Skeletal muscle cell (primary cell): ENCODE data around the gene SNRK.

Experiments used
- DNase-seq: peaks from one replicate; pipeline ENCODE4 v3.0.0-alpha.2; 2010; ENCODE audit warnings: low read depth
- H3K4me3 ChIP-seq: 2 replicates; pipeline ENCODE4 v1.5.1; 2011; ENCODE audit warnings: low read depth, mild to moderate bottlenecking, control low read depth, low read length, moderate library complexity

Gene SNRK, protein sequence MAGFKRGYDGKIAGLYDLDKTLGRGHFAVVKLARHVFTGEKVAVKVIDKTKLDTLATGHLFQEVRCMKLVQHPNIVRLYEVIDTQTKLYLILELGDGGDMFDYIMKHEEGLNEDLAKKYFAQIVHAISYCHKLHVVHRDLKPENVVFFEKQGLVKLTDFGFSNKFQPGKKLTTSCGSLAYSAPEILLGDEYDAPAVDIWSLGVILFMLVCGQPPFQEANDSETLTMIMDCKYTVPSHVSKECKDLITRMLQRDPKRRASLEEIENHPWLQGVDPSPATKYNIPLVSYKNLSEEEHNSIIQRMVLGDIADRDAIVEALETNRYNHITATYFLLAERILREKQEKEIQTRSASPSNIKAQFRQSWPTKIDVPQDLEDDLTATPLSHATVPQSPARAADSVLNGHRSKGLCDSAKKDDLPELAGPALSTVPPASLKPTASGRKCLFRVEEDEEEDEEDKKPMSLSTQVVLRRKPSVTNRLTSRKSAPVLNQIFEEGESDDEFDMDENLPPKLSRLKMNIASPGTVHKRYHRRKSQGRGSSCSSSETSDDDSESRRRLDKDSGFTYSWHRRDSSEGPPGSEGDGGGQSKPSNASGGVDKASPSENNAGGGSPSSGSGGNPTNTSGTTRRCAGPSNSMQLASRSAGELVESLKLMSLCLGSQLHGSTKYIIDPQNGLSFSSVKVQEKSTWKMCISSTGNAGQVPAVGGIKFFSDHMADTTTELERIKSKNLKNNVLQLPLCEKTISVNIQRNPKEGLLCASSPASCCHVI

DNA sequence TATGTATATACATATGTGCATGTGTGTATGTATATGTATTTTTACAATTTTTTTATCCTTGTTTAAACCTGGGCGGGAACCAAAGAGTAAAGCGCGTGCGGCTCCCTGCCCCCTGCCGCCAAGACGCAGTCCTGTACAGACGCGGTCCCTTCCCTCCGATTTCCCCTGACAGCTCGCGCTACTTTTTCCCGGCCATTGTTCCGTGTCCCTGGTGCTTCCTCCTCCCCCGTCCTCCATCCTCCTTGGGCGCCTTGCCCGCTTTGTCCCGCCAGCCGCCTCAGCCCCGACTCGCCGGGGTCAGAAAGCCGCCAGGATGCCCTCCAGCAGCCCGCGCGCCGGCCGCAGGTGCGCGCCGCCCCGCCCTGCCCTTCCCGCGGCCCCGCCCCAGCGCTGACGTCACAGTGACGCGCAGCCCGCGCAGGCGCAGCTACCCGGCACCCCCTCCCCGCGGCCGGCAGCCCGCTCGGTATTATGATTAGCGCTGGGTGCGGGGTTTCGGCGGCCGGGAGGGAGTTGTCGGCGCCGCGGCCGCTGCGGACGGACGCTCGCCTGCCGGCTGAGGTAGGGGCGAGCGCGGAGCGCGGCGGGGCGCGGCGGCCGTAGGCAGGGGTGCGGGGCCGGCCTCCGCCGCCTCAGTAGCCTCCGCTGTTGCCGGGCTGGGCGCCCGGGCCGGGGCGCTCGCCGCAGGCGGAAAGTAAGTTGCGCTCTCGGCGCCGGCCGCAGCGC is at the start of gene SNRK:
TSS of gene SNRK (plus strand) at position 426 of the 726 bp plus-strand sequence. CDS start 16,664 bp downstream, outside the sequence.
- no peak for DNase-seq
- H3K4me3 ChIP-seq: peak within 1 kb of the TSS; percentile 72

DNA sequence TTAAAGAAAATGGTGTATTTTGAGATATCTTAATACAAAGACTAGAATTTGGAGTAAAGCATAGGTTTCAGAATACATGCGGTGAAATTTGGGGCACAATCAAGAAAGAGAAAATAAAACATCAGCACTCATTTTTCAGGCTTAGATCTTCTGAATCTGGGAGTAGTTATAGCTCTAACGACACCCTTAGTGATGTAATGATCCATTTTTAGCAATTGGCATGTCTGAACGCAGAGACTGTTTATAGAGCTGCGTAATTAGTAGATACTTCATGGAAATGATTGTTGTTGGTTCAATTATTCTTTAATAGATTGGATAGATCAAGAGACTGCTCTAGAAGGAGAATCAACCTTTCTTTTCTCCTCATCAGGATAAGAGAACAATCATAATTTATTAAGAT is 47.5 kb upstream of the SNRK start:
- no peak for DNase-seq
- no peak overlapping the region for H3K4me3 ChIP-seq

DNA sequence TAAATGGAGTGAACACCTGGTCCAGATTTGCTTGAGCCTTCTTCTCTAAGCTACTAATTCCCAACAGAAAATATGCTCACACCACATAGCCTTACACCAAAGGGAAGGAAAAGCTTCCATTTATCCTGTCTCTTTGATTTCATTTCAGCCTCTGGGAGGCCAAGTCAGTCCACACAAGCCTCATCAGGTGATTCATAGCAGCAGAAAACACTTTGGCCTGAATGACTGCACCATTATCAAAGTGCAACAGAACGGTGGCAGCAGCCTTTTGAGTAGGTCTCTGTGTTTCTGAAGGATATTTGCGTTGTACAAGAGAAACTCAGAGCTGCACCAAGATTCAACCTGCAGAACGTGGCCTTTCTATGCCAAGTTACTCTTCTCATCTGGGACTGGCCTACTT is 46.6 kb upstream of the SNRK start:
- no peak for DNase-seq
- no peak overlapping the region for H3K4me3 ChIP-seq

DNA sequence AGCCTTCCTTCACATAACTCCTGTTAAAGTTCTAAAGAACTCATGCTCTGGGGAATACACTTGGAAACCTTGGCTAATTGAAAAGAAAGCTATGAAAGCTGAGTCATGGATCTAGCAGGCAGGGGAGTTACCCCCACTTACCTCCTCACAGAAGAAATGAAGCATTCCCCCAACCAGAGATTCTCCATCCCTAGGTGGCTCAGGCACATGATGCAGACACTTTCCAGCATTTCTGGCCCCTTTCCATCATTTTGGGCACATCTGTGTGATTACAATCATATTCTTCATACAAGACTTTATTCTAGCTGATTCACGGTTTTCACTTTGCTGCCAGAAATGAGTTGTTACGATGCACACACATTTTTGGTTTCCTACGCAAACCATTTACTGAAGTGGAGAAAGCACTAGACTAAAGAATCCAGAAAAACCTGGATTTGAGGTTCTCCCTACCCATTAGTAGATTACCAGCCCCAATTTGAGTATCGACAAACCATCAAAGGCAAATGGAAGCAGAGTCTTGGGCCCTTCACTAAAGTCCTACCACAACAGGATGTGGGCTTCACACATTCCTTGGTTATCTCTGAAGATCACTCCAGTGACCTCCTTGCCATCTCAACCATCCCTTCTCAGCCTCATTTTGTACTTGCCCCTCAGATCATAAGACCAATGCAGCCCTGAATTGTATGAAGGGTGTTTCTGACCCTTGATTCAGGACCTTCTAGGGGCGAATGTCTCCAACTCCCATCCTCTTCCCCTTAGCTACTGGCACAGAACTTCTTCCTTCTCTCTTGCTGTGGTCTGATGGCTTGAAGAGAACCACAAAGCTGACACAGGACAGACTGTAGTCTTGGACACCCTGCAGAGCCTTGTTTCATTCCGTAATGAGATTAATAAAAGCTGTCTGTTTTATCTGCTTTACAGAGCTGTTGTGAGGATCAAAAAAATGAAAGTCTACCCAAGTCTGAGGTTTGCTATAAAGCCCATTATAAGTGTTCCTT is 42.5 kb upstream of the SNRK start:
- DNase-seq: peak; percentile 33

DNA sequence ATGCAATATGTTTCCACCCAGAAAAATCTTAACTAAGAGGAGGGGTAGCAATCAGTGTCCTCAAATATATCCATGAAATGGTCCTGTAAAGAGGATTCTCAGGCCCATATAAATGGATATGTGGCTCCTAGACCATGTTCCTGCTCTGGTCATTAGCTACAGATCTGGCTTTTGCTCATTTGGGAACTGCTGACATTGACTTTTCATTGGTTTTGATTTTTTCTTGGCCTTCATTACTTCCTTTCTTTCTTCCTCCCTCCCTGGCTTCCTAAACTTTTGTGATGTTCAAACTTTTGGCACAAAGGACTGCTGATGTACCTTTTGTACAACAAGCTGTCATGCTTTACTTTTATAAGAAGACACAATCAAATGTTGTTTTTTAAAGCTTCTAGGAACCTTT is 41.6 kb upstream of the SNRK start:
- no peak overlapping the region for H3K4me3 ChIP-seq

More for the DNA sequence above, 42.5 kb upstream of the SNRK start:
- H3K4me3 ChIP-seq: no peak overlapping the region

DNA sequence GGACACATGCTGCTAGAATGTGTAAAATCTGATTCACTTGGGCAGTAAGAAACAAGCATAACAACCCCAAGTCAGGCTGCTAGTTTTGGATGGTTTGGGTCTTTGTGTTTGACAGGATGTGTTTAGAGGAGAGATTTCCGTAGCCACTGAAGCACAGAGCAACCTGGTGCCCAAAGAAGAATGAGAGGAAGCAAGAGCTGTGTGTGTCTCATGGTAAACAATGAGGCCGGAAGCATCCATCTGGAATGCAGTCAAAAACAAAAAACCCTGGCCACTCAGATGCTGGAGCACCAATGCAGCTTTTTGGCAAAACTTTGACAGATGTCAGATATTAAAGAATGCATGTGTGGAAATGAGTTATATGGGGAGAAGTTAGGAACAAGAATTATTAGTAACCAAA is 39.4 kb upstream of the SNRK start:
- DNase-seq: no peak
- H3K4me3 ChIP-seq: no peak overlapping the region

More for the DNA sequence above, 41.6 kb upstream of the SNRK start:
- no peak for DNase-seq

DNA sequence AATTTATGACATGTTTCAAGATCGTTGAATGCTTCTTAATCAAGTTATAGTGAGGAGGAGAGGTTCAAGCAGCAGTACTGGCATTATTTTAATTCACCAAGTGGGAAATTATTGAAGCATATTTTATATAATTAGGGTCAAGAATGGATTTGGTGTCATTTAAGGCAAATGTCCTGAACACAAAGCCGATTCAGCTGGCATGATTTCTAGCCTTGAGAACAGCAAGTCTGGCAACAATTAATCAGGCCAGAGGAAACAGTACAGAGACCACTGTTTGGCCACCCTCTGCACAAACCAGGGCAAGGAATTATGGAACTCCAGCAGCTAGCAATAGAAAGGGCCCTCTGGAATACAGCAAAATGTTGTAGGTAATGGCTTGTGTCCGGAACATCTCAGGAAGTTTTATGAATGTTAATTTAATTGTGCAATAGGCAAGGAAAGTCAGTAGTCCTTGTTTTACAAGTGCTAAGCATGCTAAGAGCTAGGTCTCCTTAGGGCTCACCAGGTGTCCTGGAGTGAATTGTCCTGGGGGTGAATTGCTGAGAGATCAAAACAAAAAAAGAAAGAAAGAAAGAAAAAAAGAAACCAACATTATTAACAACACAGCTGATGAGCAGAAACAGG is 38.7 kb upstream of the SNRK start:
- H3K4me3 ChIP-seq: no peak overlapping the region
- DNase-seq: no peak

DNA sequence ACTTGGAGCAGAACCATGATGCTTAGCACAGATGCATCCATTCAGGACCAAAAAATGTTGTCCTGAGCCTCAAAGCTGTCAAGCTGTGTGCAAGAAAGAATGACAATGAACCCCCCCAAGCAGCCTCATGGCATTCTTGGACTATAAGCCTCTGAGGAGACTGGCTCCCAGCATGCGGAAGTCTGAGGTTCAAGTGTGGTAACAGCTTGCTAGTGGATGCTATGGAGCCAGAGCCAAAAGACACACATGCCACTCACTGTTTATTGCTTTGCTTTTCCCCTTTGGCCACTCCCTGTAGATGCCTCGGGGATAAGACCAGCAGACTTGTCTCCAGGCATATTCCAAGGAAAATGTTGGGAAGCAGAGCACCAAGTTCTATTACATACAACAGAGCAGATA is 38.2 kb upstream of the SNRK start:
- no peak for DNase-seq
- no peak overlapping the region for H3K4me3 ChIP-seq

DNA sequence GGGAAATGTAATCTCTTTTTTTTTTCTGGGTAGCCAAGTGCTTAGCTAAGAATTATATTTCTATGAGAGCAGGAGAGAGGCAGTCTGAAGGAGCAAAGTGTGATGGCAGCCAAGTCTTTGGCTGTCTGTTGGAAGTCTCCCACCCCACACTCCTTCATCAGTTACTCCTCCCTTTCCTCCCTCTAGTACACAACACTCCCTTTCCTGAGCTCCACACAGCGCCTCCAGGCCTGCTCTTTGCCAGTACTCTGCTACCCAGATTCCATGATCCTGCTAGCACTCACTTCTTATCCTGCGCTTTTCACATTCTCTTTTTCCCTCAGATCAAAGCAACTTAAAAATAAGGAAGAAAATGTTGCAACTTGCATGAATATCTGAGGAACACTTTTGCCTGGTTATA is 37.4 kb upstream of the SNRK start:
- H3K4me3 ChIP-seq: no peak overlapping the region
- DNase-seq: no peak

DNA sequence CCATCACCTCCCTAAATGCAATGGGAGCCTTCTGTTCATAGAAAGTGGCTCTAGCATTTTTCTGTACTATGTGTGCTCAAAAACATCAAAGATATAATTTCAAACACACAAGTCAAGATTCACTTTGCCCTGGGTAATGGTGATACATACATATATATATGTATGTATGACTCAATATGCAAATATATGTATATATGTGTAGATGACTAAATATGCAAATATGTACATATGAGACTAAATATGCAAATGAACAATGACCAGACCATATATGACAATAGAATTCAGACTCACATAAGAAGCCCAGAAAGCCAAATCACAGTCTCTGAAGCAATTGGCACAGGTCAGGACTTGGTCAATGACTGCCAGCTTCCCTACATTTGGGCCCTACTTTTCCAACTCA is 36.9 kb upstream of the SNRK start:
- H3K4me3 ChIP-seq: no peak overlapping the region
- DNase-seq: no peak

DNA sequence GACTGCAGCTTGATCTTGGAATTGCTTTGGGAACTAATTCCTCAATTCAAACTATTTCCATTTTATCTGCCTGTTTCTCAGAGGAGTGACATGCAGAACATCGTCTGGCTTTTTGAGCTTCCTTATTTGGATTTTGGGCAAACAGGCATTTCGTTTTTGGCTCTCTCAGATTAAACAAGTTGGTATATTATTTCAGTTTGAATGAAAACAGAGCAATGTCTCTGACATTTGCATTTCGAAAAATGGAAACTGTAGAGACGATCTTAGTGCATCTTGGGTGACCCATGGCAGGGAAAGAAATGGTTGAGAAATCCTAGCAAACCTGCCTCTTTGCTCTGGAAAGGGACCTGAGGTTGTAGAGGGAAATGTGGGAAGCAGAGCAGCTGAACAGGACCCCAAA is 33.0 kb upstream of the SNRK start:
- no peak overlapping the region for H3K4me3 ChIP-seq
- no peak for DNase-seq

DNA sequence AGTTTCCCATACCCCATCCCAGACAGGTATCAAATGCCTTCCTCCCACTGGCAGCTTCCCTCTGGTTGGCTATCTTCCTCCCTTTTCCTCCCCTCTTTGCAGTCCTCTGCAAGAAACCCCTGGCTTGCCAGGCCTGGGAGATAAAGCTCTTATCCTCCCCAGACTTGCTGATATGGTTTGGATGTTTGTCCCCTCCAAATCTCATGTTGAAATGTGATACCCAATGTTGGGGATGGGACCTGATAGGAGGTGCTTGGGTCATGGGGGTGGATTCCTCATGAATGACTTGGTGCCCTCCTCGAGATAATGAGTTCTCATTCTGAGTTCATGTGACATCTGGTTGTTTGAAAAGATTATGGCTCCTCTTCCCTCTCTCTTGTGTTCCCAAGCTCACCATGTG is 32.2 kb upstream of the SNRK start:
- DNase-seq: no peak
- no peak overlapping the region for H3K4me3 ChIP-seq

DNA sequence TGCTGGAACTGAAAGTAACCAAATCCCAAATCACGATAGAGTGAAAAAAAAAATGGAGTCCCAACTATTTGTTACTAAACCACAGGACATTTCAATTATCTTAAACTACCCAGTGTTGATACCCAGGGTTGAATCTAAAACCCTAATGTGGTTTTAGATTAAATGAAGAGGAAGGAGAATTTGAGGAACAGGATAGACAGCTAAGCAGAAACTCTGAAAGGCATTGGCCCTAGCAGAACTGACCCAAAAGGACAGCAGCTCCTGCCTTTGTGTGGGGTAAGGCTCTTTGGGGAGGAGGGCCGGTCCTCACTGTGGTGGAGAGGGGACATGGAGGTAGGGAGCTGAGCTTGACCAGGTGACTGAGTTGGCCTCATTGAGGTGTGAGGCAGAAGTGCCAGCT is 30.7 kb upstream of the SNRK start:
- H3K4me3 ChIP-seq: no peak overlapping the region
- DNase-seq: no peak

DNA sequence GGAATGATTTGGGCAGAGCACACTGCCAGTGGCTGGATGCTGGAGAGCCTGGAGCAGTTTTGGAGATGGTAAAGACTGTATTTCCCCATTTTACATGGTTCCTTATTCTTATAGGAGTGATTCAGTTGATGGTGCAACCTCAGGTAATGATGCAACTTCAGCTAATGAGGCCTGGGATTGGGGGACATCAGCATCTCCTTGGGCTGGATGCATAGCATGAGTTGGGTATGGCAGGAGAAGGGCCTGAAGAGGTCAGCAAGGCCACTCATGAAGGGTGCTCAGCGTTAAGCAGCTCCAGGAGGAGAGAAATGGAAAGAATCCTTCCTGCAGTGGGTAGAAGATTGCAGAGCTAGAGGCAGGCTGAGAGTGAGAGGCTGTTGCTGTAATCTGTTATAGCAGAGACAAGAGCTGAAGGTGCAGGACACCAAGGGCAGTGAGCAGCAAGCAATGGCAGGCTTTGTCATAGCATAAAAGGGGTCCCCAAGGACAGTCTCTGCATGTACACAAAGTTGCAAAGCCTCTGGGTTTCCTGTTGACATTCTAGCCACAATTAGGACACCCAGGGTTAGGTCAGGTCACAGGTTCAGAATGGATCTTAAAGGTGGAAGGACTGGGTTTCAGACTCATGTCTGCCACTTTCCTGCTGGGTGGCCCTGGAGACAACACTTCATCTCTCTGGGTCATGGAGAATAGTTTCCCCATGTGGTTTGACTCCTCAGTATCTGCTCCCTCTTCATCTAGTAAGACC is 29.5 kb upstream of the SNRK start:
- DNase-seq: no peak
- H3K4me3 ChIP-seq: no peak overlapping the region

DNA sequence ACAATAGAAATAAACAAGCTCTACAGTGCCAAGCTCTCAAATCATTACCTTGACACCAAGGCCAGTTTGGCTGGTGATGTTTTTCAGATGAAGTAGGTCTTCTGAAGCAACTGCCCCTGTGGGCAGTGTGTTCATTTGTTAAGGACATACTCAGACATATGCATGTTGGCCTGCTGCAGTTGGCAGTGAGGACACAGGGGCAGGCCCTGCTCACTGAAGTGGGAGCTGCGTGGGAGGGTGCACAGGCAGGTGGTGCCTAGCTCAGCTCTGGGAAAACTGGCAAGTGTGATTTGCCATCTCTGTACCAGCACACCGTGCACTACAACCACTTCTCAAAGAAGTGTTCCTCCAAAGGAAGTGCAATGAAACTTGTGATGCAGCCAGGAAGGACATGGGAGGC is 28.5 kb upstream of the SNRK start:
- no peak for DNase-seq
- H3K4me3 ChIP-seq: no peak overlapping the region

DNA sequence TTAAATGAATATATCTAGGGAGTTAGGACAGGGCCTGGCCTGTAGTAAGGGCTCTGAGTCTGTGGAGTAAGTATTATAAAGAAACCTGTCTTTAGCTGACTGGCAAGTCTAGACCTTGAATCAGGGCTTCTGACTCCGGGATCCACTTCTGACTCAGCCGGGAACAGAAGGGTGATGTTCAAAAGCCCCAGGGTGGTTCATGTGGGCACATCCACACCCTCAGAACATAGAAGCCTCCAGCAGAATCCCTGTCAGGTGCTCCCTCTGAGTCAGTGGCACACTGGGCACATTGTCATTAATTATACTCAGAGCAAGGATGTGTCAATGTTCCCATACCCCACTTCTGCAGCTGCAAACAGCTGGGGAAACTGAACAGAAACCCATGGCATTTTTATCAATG is 26.7 kb upstream of the SNRK start:
- no peak overlapping the region for H3K4me3 ChIP-seq
- DNase-seq: no peak

DNA sequence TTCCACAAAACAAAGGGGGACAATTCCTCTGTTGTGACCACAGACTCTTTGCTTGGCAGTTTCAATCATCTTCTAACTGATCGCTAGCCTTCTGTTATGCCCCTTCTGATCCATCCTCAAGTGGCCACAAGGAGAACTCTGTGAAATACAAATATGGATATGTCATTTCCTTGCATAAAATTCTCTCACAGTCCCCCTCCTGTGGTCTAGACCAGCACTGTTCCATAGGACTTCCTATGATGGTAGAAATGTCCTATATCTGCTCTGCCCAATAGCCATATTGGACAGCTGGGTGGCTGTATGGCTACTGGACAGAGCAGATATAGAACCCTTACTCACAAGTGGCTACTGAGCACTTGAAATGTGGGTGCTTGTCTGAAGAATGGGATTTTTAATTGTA is 25.9 kb upstream of the SNRK start:
- no peak overlapping the region for H3K4me3 ChIP-seq
- no peak for DNase-seq

DNA sequence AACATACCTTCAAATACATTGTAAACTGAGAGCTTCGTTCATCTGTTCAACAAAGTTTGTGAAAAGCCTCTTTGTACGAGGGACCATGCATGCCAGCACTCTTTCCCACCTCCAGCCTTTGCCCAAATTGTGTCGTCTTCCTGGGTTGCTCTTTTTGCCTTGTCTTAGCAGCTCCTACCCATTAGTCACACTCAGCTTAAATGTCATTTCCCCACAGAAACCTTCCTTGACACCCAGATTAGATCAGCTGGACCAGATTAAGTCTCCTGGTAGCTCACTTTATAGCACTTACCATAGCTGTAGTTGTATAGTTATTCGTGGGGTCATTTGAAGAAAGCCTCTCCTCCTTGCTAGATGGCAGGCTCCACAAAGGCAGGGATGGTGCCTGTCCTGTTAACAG is 24.1 kb upstream of the SNRK start:
- H3K4me3 ChIP-seq: no peak overlapping the region
- DNase-seq: no peak
